ENCODE results near the gene GRAMD2B.

GRAMD2B gene

DNA sequence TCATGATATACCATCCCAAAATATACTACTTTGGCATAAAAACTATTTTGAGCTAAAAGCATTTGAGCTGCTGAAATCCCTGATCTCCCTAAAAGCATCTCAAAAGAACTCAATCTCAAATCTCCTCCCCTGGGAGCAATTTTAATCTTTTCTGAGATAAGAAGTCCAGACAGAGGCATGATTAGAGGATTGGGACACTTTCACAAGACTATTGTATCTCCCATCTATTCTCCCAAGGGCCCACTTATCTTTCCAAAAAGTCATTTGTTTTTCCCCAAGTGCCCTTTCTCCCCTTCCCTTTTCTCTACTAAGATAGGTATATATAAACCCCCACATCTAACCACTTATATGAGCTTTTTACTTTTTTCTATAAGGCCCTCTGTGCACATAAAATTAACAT, 92.1 kb downstream of the GRAMD2B start:
- peak; percentile 37 for DNase-seq

- peak; percentile 74 for DNase-seq
Measured at GRCh38 chr5:126516133-126516532, 92.9 kb downstream of the GRAMD2B start.

GRCh38 chr5:126516852-126517251, 93.6 kb downstream of the GRAMD2B start:
- DNase-seq: no peak

DNA sequence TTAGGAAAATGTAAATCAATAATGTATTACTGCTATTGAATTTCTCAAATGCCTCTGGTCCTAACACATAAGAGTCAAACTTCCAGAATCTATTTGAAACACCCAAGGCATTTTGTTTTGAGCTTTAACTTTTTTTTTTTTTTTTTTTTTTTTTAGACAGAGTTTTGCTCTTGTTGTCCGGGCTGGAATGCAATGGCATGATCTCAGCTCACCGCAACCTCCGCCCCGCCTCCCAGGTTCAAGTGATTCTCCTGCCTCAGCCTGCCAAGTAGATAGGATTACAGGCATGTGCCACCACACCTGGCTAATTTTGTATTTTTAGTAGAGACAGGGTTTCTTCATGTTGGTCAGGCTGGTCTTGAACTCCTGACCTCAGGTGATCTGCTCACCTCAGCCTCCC, 96.0 kb downstream of the GRAMD2B start:
- peak; percentile 65 for DNase-seq

- DNase-seq: peak; percentile 66
Measured at GRCh38 chr5:126519637-126520592, 96.7 kb downstream of the GRAMD2B start.

DNA sequence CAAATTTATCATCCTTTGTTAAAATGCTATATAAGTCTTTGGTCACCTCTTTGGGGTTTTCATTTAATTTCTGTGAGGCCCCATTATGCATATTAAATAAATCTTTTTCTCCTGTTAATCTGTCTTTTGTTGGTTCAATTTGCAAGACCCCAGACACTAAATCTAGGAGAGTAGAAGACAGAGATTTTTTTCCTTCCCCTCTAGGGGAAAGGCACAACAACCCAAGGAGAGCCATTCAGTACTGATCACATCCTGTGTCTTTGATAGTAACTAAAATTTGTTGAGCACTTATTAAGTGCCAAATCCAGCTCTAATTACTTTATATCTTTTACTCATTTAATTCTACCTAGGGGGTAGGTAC, 97.4 kb downstream of the GRAMD2B start:
- no peak for DNase-seq

- DNase-seq: no peak
Measured at GRCh38 chr5:126521130-126521529, 97.9 kb downstream of the GRAMD2B start.

DNA sequence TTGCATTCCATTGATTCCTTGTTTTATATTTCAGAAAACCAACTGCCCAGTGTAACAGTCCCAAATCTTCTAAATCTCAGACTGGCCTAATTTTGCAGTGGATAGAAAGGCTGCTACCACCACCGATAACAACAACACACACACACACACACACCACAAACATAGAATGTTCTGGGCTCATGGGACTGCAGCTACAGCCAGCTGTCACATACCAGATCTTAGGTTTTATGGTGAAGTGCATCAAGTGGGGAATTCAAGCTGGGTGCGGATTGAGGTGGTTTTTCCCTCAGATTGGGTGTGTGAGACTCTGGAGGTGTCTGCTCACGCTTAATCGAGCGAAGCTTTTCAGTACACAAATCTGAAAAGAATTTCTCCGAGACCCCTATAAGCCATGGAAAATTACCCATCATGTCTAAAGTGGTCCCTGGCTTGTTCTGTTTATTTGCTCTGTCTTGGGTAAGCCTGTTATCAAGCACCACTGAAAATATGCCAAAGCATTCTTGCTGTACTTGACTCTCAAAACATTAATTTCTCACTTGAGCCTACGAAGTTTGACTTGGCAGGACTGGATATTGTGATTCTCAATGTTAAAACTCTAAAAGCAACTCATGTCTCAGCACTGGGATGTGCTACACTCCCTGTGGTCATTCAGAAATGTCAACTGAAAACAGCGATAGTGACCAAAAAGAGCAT, 100.8 kb downstream of the GRAMD2B start:
- peak; percentile 6 for DNase-seq

DNA sequence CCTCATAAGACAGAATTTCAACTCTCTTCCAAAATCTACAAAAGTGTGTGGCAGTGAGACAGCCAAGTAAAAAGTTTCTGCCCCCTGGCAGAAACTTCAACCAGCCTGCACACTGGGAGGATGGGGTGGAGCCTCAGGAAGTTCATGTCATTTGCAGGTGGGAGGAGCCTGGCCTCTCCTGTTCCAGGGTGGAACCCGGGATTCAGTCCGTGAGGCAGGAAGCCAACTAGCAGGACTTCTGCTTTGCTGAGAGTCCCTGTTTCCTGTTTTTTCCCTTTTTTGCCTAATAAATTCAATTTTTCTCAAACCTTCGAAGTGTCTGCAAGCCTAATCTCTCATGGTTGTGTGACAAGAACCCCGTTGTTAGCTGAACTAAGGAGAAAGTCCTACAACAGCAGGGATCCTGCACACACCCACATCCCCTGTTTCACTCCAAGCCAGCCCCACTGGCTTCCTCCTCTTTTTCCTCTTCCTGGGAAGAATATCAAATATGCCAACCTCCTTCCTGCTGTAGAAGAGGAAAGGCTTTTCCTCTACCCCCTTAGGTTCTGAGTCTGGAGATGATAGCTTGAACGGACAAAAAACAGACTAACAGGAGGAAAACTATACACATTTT, 102.5 kb downstream of the GRAMD2B start:
- no peak for DNase-seq

GRCh38 chr5:126526493-126526892, 103.3 kb downstream of the GRAMD2B start:
- DNase-seq: no peak

GRCh38 chr5:126527158-126527557, 103.9 kb downstream of the GRAMD2B start:
- no peak for DNase-seq

- DNase-seq: no peak
Measured at GRCh38 chr5:126527892-126528291, 104.7 kb downstream of the GRAMD2B start.

GRCh38 chr5:126531543-126532120, 108.4 kb downstream of the GRAMD2B start:
- DNase-seq: no peak

GRCh38 chr5:126534553-126534952, 111.3 kb downstream of the GRAMD2B start:
- DNase-seq: no peak

DNA sequence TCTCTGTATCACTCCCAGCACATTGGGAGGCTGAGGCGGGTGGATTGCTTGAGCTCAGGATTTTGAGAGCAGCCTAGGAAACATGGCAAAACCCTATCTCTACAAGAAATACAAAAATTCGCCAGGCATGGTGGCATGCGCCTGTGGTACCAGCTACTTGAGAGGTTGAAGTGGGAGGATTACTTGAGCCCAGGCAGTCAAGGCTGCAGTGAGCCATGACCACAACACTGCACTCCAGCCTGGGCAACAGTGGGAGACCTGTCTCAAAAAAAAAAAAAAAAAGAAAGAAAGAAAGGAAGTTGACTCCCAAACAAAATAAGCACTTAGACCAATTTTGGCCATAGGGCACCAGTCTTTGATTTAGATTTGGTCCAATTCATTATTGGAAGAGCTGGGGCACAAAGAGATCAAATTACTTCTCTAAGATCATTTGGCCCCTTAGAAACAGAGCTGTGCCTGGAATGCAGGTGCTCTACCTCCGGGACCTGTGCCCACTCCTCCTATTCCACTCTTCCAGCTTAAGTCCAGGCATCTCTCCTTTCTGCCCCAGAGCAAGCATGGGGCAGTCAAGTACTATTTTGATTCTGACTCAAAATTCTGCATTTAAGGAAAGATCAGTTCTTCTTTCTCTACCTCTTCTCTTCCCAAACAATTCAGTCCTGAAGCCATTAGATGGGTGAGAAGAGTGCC, 112.8 kb downstream of the GRAMD2B start:
- DNase-seq: no peak

DNA sequence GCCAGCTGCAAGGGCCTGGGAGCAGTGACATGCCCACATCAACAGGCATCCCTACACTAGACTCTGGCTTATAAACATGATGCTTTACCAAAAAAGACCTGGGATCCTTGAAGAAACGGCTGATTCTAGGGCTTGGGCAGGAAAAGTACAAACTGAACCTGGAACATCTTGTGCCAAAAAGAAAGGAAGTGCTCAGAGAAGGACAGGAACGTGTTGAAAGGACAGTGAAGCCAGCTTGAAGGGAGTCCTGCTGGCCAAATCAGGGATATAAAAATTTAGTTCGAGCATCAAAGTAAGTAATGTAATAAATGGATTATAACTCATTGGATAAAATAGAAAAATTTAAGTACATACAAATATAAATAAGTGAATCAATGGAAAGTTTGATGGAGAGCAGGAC, 113.7 kb downstream of the GRAMD2B start:
- no peak for DNase-seq

DNA sequence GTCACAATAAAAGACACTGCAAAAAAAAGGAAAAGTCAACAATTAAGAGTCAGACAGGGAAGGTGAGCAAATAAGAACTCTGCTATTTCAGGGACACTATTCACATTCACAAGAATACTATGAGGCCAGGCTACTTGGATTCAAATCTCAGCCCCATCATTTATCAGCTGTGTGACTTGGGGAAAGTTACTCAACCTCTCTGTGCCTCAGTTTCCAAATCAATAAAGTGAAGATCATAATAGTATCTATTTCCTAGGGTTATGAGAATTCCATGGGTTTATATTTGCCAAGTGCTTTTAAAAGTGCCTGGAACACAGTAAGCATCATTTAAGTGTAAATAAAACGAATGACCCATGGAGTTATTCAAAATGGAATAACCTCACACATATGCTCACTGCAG, 115.4 kb downstream of the GRAMD2B start:
- no peak for DNase-seq

DNA sequence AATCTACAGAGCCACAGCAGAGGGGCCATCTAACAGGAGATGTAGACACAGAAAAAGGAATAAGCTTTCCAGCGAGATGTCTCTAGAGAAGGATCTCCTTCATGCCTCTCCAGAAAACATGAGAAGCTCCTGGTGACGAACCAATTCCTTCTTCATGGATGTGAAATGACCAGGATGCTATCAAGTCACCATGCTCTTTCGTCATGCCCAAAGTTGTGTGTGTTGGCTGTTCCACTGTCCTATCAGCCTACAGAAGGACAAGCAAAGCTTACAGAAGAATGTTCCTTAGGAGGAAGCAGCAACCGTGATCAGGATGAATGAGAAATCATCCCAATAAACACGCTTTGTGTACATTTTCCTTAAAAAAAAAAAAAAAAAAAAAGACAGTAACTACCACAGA, 117.4 kb downstream of the GRAMD2B start:
- no peak for DNase-seq

- no peak for DNase-seq
Measured at GRCh38 chr5:126542441-126542840, 119.2 kb downstream of the GRAMD2B start.

DNA sequence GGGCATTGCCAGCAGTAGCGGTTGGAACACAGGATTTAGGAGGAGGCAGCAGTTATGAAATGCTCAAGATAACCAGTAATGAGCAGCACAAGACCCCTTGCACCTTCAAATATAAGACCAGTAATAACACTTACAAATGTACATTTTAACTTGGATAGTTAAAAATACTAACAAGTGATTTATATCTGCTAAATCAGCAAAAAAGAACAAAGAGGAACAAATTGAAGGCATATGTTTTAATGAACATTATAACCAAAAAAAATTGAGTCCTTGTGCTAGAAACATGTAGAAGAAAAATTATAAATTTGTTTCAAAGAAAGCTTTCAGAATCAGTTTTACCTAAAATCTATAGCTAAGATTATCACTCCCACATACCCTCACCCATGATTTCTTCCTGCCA, 119.8 kb downstream of the GRAMD2B start:
- DNase-seq: no peak

- DNase-seq: no peak
Measured at GRCh38 chr5:126543660-126544059, 120.5 kb downstream of the GRAMD2B start.
